ENCODE results near the gene FHOD3. TPM values are rescaled to one million over a fixed set of nuclear protein-coding genes. Genes with fewer than 3 reads are reported as not detected.

FHOD3 gene
- total and polyA plus RNA-seq, 2 of the 8 experiments (the other 6 are each of a cell fraction or from before 2014, with no cell fraction given): 9.7 to 10.5 TPM

DNA sequence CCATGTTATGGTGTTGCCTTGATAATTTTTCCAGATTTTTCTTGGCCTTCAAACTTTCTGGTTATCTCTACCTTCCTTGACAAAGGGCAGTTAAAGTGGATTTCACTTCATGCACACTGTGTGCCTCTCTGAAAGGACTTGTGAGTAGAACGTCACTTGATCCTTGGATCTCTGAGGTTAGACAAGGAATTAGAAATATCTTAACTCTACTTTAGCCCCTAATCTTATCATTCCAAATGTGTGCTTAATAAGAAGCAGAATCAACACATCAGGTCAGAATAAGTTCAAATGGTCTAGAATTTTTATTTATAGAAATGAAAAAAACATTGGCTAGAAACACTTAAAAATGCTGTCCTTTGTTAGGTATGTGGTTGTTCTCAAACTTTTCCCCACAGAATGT is 325.6 kb downstream of the FHOD3 start:
- no peak overlapping the region for H3K4me3 ChIP-seq (ENCODE audit: extremely low read depth in 1 of 4, insufficient read depth in 2 of 4, low read depth in 3 of 4, low read length in 4 of 4)
- no peaks in the 10 kb centered on the region for H3K79me2 ChIP-seq (ENCODE audit: control insufficient read depth in 1 of 2, insufficient read depth in 2 of 2, low read length in 2 of 2)
- H3K36me3 ChIP-seq (ENCODE audit: control insufficient read depth in 2 of 4, insufficient read depth in 4 of 4, low read length in 3 of 4): no peaks in the 10 kb centered on the region
- no peak overlapping the region for H4K8ac ChIP-seq (ENCODE audit: extremely low read depth, insufficient read depth, low read length)
- no peak overlapping the region for H2AK5ac ChIP-seq (ENCODE audit: low read depth, low read length)
- H3K9me3 ChIP-seq (ENCODE audit: insufficient read depth in 2 of 2, low read depth in 1 of 2, low read length in 1 of 2): no peaks in the 10 kb centered on the region
- no peak overlapping the region for H2BK5ac ChIP-seq (ENCODE audit: low read depth, low read length)
- CTCF ChIA-PET (ENCODE audit: partially characterized antibody): interaction anchor here (0.6 to 2.6 kb wide), 7 partner anchors 12 to 218 kb away, joined by 3 to 11 read pairs (median 3); no protein-coding TSS in a partner anchor
- no peaks in the 10 kb centered on the region for H3K79me1 ChIP-seq (ENCODE audit: low read depth, low read length)
- no peak overlapping the region for H2BK120ac ChIP-seq (replicated peaks; ENCODE audit: low read depth, low read length)
- no peaks in the 10 kb centered on the region for H3K4me1 ChIP-seq (replicated peaks in 1 of 4; ENCODE audit: control insufficient read depth in 3 of 4, insufficient read depth in 4 of 4, low read length in 3 of 4)
- H3K56ac ChIP-seq (replicated peaks; ENCODE audit: insufficient read length, low read depth, low read length): no peak overlapping the region
- no peak overlapping the region for H3K23ac ChIP-seq (ENCODE audit: insufficient read length)
- POLR2A ChIA-PET (ENCODE audit: partially characterized antibody): no interaction called here
- DNase-seq (ENCODE audit: low read depth in 1 of 2, low spot score in 2 of 2) (no peak), FAIRE-seq (no peak)
- H4K20me1 ChIP-seq (replicated peaks in 1 of 2; ENCODE audit: control insufficient read depth in 1 of 2, insufficient read depth in 2 of 2, low read length in 2 of 2): no peaks in the 10 kb centered on the region
- no peaks in the 10 kb centered on the region for H3K27me3 ChIP-seq (replicated peaks in 1 of 4; ENCODE audit: control insufficient read depth in 3 of 4, extremely low read depth in 1 of 4, insufficient read depth in 3 of 4, low read length in 3 of 4)
- H3K9ac ChIP-seq (replicated peaks in 1 of 4; ENCODE audit: extremely low read depth in 1 of 4, low read depth in 3 of 4, low read length in 3 of 4): no peak overlapping the region
- H2AFZ ChIP-seq (ENCODE audit: low read length): no peak overlapping the region
- no peak overlapping the region for H3K4ac ChIP-seq (replicated peaks; ENCODE audit: insufficient read length, low read depth, low read length)
- no peak overlapping the region for H4K5ac ChIP-seq (ENCODE audit: insufficient read length, low read depth, low read length)
- H2BK20ac ChIP-seq (ENCODE audit: low read length): no peak overlapping the region
- H3K18ac ChIP-seq (ENCODE audit: extremely low read depth, low read length): no peak overlapping the region
- no peaks in the 10 kb centered on the region for H3K23me2 ChIP-seq (ENCODE audit: low read depth, low read length)
- WGBS, 2 experiments (ENCODE audit: extremely low coverage in 1 of 2, insufficient coverage in 1 of 2, insufficient read length in 1 of 2, insufficient replicate concordance in 2 of 2, low coverage in 1 of 2, low lambda C conversion rate in 2 of 2, missing lambda C conversion rate in 1 of 2): 88% methylated on average over 1 of the region's 1 CpG; no CpG with 5 or more reads in 1 of the 2 experiments
- H4K91ac ChIP-seq (replicated peaks; ENCODE audit: insufficient read length, low read length): no peak overlapping the region
- H3K27ac ChIP-seq (ENCODE audit: low read depth, low read length): no peak overlapping the region
- no peak overlapping the region for H2BK15ac ChIP-seq (ENCODE audit: low read length)
- no peak overlapping the region for H2BK12ac ChIP-seq (ENCODE audit: low read depth, low read length)
- H3K14ac ChIP-seq (ENCODE audit: insufficient read length): no peak overlapping the region
- no peak overlapping the region for H3K4me2 ChIP-seq (ENCODE audit: insufficient read depth in 1 of 2, low read depth in 2 of 2, low read length in 2 of 2)
- TF ChIP-seq, protein P1, sequence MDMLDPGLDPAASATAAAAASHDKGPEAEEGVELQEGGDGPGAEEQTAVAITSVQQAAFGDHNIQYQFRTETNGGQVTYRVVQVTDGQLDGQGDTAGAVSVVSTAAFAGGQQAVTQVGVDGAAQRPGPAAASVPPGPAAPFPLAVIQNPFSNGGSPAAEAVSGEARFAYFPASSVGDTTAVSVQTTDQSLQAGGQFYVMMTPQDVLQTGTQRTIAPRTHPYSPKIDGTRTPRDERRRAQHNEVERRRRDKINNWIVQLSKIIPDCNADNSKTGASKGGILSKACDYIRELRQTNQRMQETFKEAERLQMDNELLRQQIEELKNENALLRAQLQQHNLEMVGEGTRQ (IDR thresholded peaks at IDR 0.05; ENCODE audit: low read length): no peak
- TF ChIP-seq RAD21 (IDR thresholded peaks at IDR 0.05 in 1 of 2, conservative IDR thresholded peaks at IDR 0.05 in 1 of 2; ENCODE audit: low read depth in 2 of 2, low read length in 2 of 2) (no peak), SUZ12 (IDR thresholded peaks at IDR 0.05; ENCODE audit: low read length) (no peak), SIRT6 (IDR thresholded peaks at IDR 0.05; ENCODE audit: low read length) (no peak), GTF2F1 (IDR thresholded peaks at IDR 0.05; ENCODE audit: borderline replicate concordance, low read depth, low read length) (no peak)
